Natural killer cell (primary cell): ENCODE results near the gene GPRC5D. TPM values are rescaled to one million over a fixed set of nuclear protein-coding genes. Genes with fewer than 3 reads are reported as not detected.

Experiments used
- ATAC-seq, 3 donors: fragments of 150-1000 bp in 2 of 3; fragments of 200-7000 bp in 1 of 3; cut with Tn5 transposase; 1 replicate in 1 of 3; 2 replicates in 2 of 3; pipeline ENCODE4 v1.10.0; 2021; ENCODE audit warnings: mild to moderate bottlenecking in 2 of 3, moderate library complexity in 2 of 3
- DNase-seq, 2 donors: peaks; one replicate each; pipeline versions ENCODE4 v3.0.0 to v3.0.0-alpha.2; 2013 to 2021; ENCODE audit warnings: mixed read lengths in 1 of 2
- H3K27ac ChIP-seq: one replicate; pipeline ENCODE4 v1.5.1; 2013; ENCODE audit warnings: mild to moderate bottlenecking, low read length
- H3K27me3 ChIP-seq: one replicate; pipeline ENCODE4 v1.6.1; 2013; ENCODE audit warnings: low read length; ENCODE audit not compliant: control insufficient read depth, insufficient read depth
- H3K36me3 ChIP-seq: one replicate; pipeline ENCODE4 v1.6.1; 2013; ENCODE audit warnings: low read length; ENCODE audit not compliant: control insufficient read depth, insufficient read depth
- H3K4me1 ChIP-seq: one replicate; pipeline ENCODE4 v1.6.1; 2013; ENCODE audit warnings: low read length; ENCODE audit not compliant: control insufficient read depth, insufficient read depth
- H3K4me3 ChIP-seq: one replicate; pipeline ENCODE4 v1.5.1; 2013; ENCODE audit warnings: low read length
- H3K9me3 ChIP-seq: one replicate; pipeline ENCODE4 v1.6.1; 2013; ENCODE audit warnings: low read length; ENCODE audit not compliant: control insufficient read depth, insufficient read depth
- H3K27ac Mint-ChIP-seq, 2 donors: one replicate each; pipeline ENCODE4 v1.8.0; 2022; ENCODE audit warnings: mild to moderate bottlenecking in 2 of 2, mixed read lengths in 2 of 2, moderate library complexity in 1 of 2
- H3K27me3 Mint-ChIP-seq, 2 donors: one replicate each; pipeline ENCODE4 v1.8.0; 2022; ENCODE audit warnings: low read depth in 2 of 2, mixed read lengths in 2 of 2
- H3K36me3 Mint-ChIP-seq: one replicate; pipeline ENCODE4 v1.8.0; 2022; ENCODE audit warnings: mixed read lengths
- H3K4me1 Mint-ChIP-seq, 2 donors: one replicate each; pipeline ENCODE4 v1.8.0; 2022; ENCODE audit warnings: mixed read lengths in 2 of 2
- H3K4me3 Mint-ChIP-seq: one replicate; pipeline ENCODE4 v1.8.0; 2022; ENCODE audit warnings: mild to moderate bottlenecking, moderate library complexity, mixed read lengths
- H3K9me3 Mint-ChIP-seq, 2 donors: one replicate each; pipeline ENCODE4 v1.8.0; 2022; ENCODE audit warnings: mixed read lengths in 2 of 2
- CTCF ChIP-seq: fragments of 200-600 bp; IDR thresholded peaks from one replicate; pipeline ENCODE4 v1.8.0; 2022; ENCODE audit warnings: antibody characterized with exemption
- WGBS: methylation state at CpG from one replicate; pipeline ENCODE4 v1.1.7; 2013; ENCODE audit warnings: missing lambda C conversion rate; ENCODE audit not compliant: insufficient coverage; 5-methylcytosine and 5-hydroxymethylcytosine counted together
- intact Hi-C: fragments of 100-400 bp; cut with micrococcal nuclease; formaldehyde crosslinking; loops from one replicate; pipeline ENCODE4 v1.14.2; 2022
- total RNA-seq, 4 donors: library from RNA; stranded (reverse); fragments of 120-200 nt in 1 of 4; gene quantifications; one replicate each; pipeline versions ENCODE4 v1.2.3 to v1.2.4, GENCODE V29; 2013 to 2022

GPRC5D gene
- total RNA-seq, 3 donors from 2014 or later (not counting 1 experiment from before 2014, with no cell fraction given), result 5.5 TPM; not detected in 2

- H3K4me3 ChIP-seq, result no peak overlapping the region
- 100% methylated on average over 2 of the region's 3 CpGs for WGBS
- intact Hi-C loops, result no loop called here
- Mint-ChIP-seq H3K36me3 (no peaks in the 10 kb centered on the region), H3K4me1 (peaks cover 23 to 39% of the 10 kb centered on the region in 2 donors), H3K27ac (no peak overlapping the region), H3K27me3 (no peaks in the 10 kb centered on the region), H3K9me3 (no peaks in the 10 kb centered on the region), H3K4me3 (no peak overlapping the region)
- H3K4me1 ChIP-seq, result peaks cover 9% of the 10 kb centered on the region
- no peaks in the 10 kb centered on the region for H3K36me3 ChIP-seq
- no peaks in the 10 kb centered on the region for H3K9me3 ChIP-seq
- ATAC-seq, result no peak
- no peak for DNase-seq
- H3K27ac ChIP-seq, result no peak overlapping the region
- H3K27me3 ChIP-seq, result no peaks in the 10 kb centered on the region
- no peak for TF ChIP-seq CTCF
Measured at GRCh38 chr12:12995088-12995487, 43.1 kb upstream of the GPRC5D start.

- H3K4me3 ChIP-seq, result no peak overlapping the region
- peak overlapping the region in 1 of 2 donors; percentile 59 for H3K27ac Mint-ChIP-seq
Measured at GRCh38 chr12:12993367-12993766, 41.4 kb upstream of the GPRC5D start.

GRCh38 chr12:12992418-12993130 lies 40.6 kb upstream of the GPRC5D start:
- DNase-seq, result no peak
- Mint-ChIP-seq H3K27ac (peak overlapping the region in 1 of 2 donors; percentile 59), H3K36me3 (no peaks in the 10 kb centered on the region), H3K4me3 (no peak overlapping the region), H3K4me1 (peaks cover 12 to 20% of the 10 kb centered on the region in 2 donors), H3K27me3 (no peaks in the 10 kb centered on the region), H3K9me3 (no peaks in the 10 kb centered on the region)
- TF ChIP-seq CTCF, result no peak
- ATAC-seq, result peak in 1 of 3 donors; percentile 50
- 34% methylated on average over 7 of the region's 8 CpGs for WGBS
- Histone ChIP-seq H3K27me3 (no peaks in the 10 kb centered on the region), H3K36me3 (no peaks in the 10 kb centered on the region), H3K27ac (no peak overlapping the region), H3K4me3 (no peak overlapping the region), H3K4me1 (no peaks in the 10 kb centered on the region), H3K9me3 (no peaks in the 10 kb centered on the region)
- intact Hi-C loops, result no loop called here

More at GRCh38 chr12:12993367-12993766, 41.4 kb upstream of the GPRC5D start:
- 97% methylated on average over 4 of the region's 4 CpGs for WGBS
- intact Hi-C loops, result no loop called here
- no peaks in the 10 kb centered on the region for H3K9me3 Mint-ChIP-seq
- no peaks in the 10 kb centered on the region for H3K27me3 ChIP-seq
- no peaks in the 10 kb centered on the region for H3K36me3 Mint-ChIP-seq
- peak overlapping the region; percentile 52 for H3K4me3 Mint-ChIP-seq
- no peaks in the 10 kb centered on the region for H3K27me3 Mint-ChIP-seq
- ATAC-seq, result no peak
- peaks cover 12 to 23% of the 10 kb centered on the region in 2 donors for H3K4me1 Mint-ChIP-seq
- TF ChIP-seq CTCF, result no peak
- H3K9me3 ChIP-seq, result no peaks in the 10 kb centered on the region
- H3K36me3 ChIP-seq, result no peaks in the 10 kb centered on the region
- no peaks in the 10 kb centered on the region for H3K4me1 ChIP-seq
- no peak for DNase-seq
- no peak overlapping the region for H3K27ac ChIP-seq
